BE2C (cell line): Measurements from ENCODE around the gene RC3H2.
"Not testable (repeated sequence)": the region's sequence is repeated elsewhere in the genome, so short reads cannot be mapped to it uniquely, and the experiment has no call there.

Source experiments
- DNase-seq: peaks from one replicate; pipeline ENCODE4 v3.0.0-alpha.2; 2020
- H3K27me3 ChIP-seq: fragments of 250-450 bp; sonication (Bioruptor Pico); 2 replicates; pipeline ENCODE4 v1.5.1; 2020; ENCODE audit warnings: mild to moderate bottlenecking
- H3K36me3 ChIP-seq: fragments of 250-450 bp; sonication (Bioruptor Pico); 2 replicates; pipeline ENCODE4 v1.5.1; 2020; ENCODE audit warnings: mild to moderate bottlenecking
- H3K4me1 ChIP-seq: fragments of 250-450 bp; sonication (Bioruptor Pico); 2 replicates; pipeline ENCODE4 v1.5.1; 2020
- H3K4me3 ChIP-seq: 2 replicates; pipeline ENCODE4 v1.5.1; 2011; ENCODE audit warnings: low read depth, low read length
- H3K9me3 ChIP-seq: fragments of 250-450 bp; sonication (Bioruptor Pico); 2 replicates; pipeline ENCODE4 v1.5.1; 2020
- CTCF ChIP-seq: IDR thresholded peaks from 2 replicates; pipeline ENCODE4 v1.5.1; 2012; ENCODE audit warnings: mild to moderate bottlenecking, low read depth, low read length

RC3H2 gene

GRCh38 chr9:122929796-122930354, 24.7 kb upstream of the RC3H2 start:
- no peak overlapping the region for H3K4me3 ChIP-seq
- no peak for DNase-seq

GRCh38 chr9:122923947-122924346, 18.8 kb upstream of the RC3H2 start:
- DNase-seq, result no peak
- no peaks in the 10 kb centered on the region for H3K27me3 ChIP-seq
- no peak overlapping the region for H3K4me3 ChIP-seq

More at GRCh38 chr9:122929796-122930354, 24.7 kb upstream of the RC3H2 start:
- no peaks in the 10 kb centered on the region for H3K9me3 ChIP-seq
- TF ChIP-seq CTCF, result no peak
- no peaks in the 10 kb centered on the region for H3K27me3 ChIP-seq
- no peaks in the 10 kb centered on the region for H3K36me3 ChIP-seq
- H3K4me1 ChIP-seq, result no peaks in the 10 kb centered on the region

GRCh38 chr9:122922713-122923112, 17.6 kb upstream of the RC3H2 start:
- no peaks in the 10 kb centered on the region for H3K9me3 ChIP-seq
- no peak for DNase-seq
- no peak overlapping the region for H3K4me3 ChIP-seq
- no peak for TF ChIP-seq CTCF
- no peaks in the 10 kb centered on the region for H3K27me3 ChIP-seq
- no peaks in the 10 kb centered on the region for H3K4me1 ChIP-seq
- peaks cover 17% of the 10 kb centered on the region for H3K36me3 ChIP-seq

More at GRCh38 chr9:122923947-122924346, 18.8 kb upstream of the RC3H2 start:
- Histone ChIP-seq H3K4me1 (no peaks in the 10 kb centered on the region), H3K36me3 (peaks cover 9% of the 10 kb centered on the region), H3K9me3 (no peaks in the 10 kb centered on the region)
- no peak for TF ChIP-seq CTCF

GRCh38 chr9:122918310-122918709, 13.2 kb upstream of the RC3H2 start:
- Histone ChIP-seq H3K4me3 (no peak overlapping the region), H3K9me3 (no peaks in the 10 kb centered on the region), H3K36me3 (peaks cover 17% of the 10 kb centered on the region), H3K27me3 (no peaks in the 10 kb centered on the region), H3K4me1 (no peaks in the 10 kb centered on the region)
- no peak for DNase-seq
- TF ChIP-seq CTCF, result no peak

- no peak for TF ChIP-seq CTCF
- Histone ChIP-seq H3K36me3 (peaks cover 17% of the 10 kb centered on the region), H3K4me1 (no peaks in the 10 kb centered on the region), H3K4me3 (peak within 1 kb of the TSS; percentile 74), H3K27me3 (no peaks in the 10 kb centered on the region), H3K9me3 (no peaks in the 10 kb centered on the region)
- DNase-seq, result peak; percentile 76
Measured at GRCh38 chr9:122912964-122913673, 8.0 kb upstream of the RC3H2 start, which contains the start of gene ZBTB6. TSS of gene ZBTB6 (minus strand) at chr9:122913323. CDS start at chr9:122912072, 1,251 bp downstream.

- TF ChIP-seq CTCF, result no peak
- Histone ChIP-seq H3K9me3 (no peaks in the 10 kb centered on the region), H3K4me3 (peak overlapping the region; percentile 74), H3K4me1 (no peaks in the 10 kb centered on the region), H3K27me3 (no peaks in the 10 kb centered on the region), H3K36me3 (peaks cover 16% of the 10 kb centered on the region)
- no peak for DNase-seq
Measured at GRCh38 chr9:122912671-122912963, 7.5 kb upstream of the RC3H2 start.

- H3K4me1 ChIP-seq, H3K27me3 ChIP-seq, H3K36me3 ChIP-seq, H3K4me3 ChIP-seq, DNase-seq, H3K9me3 ChIP-seq: not testable (repeated sequence)
Measured at GRCh38 chr9:122906122-122906521, 963 bp upstream of the RC3H2 start.
